Mesendoderm (in vitro differentiated cells): ENCODE data around the gene TMEM141.

Source experiments
- DNase-seq: peaks from one replicate; pipeline ENCODE4 v3.0.0; 2013
- H2AK5ac ChIP-seq: 2 replicates; pipeline ENCODE4 v1.6.1; 2013; ENCODE audit warnings: low read length, inconsistent platforms
- H2BK120ac ChIP-seq: 2 replicates; pipeline ENCODE4 v1.6.1; 2013; ENCODE audit warnings: low read depth, mild to moderate bottlenecking, low read length, moderate library complexity, mixed read lengths
- H2BK15ac ChIP-seq: replicated peaks from 2 replicates; pipeline ENCODE4 v1.6.1; 2013; ENCODE audit warnings: low read depth, mild to moderate bottlenecking, moderate library complexity
- H2BK5ac ChIP-seq: 2 replicates; pipeline ENCODE4 v1.6.1; 2013; ENCODE audit warnings: low read length, inconsistent platforms
- H3K18ac ChIP-seq: 2 replicates; pipeline ENCODE4 v1.6.1; 2013; ENCODE audit warnings: mild to moderate bottlenecking, low read length, mixed read lengths
- H3K23ac ChIP-seq: one replicate; pipeline ENCODE4 v1.6.1; 2013; ENCODE audit warnings: low read length
- H3K27ac ChIP-seq: 2 replicates; pipeline ENCODE4 v1.5.1; 2013; ENCODE audit warnings: low read depth, mild to moderate bottlenecking, inconsistent platforms, low read length, moderate library complexity
- H3K27me3 ChIP-seq: 2 replicates; pipeline ENCODE4 v1.6.1; 2013; ENCODE audit warnings: low read length, control low read depth, mild to moderate bottlenecking, inconsistent platforms; ENCODE audit not compliant: insufficient read depth, poor library complexity
- H3K36me3 ChIP-seq: 2 replicates; pipeline ENCODE4 v1.6.1; 2013; ENCODE audit warnings: low read length, inconsistent platforms; ENCODE audit not compliant: control insufficient read depth, insufficient read depth
- H3K4ac ChIP-seq: one replicate; pipeline ENCODE4 v1.6.1; 2013; ENCODE audit warnings: low read depth, mild to moderate bottlenecking, low read length, moderate library complexity
- H3K4me1 ChIP-seq: 2 replicates; pipeline ENCODE4 v1.6.1; 2013; ENCODE audit warnings: low read depth, low read length, inconsistent platforms; ENCODE audit not compliant: control insufficient read depth
- H3K4me2 ChIP-seq: 2 replicates; pipeline ENCODE4 v1.6.1; 2013; ENCODE audit warnings: low read length
- H3K4me3 ChIP-seq: 2 replicates; pipeline ENCODE4 v1.5.1; 2013; ENCODE audit warnings: mild to moderate bottlenecking, low read length
- H3K56ac ChIP-seq: one replicate; pipeline ENCODE4 v1.6.1; 2013; ENCODE audit warnings: low read length
- H3K79me1 ChIP-seq: 2 replicates; pipeline ENCODE4 v1.6.1; 2013; ENCODE audit warnings: low read length, inconsistent platforms
- H3K79me2 ChIP-seq: 2 replicates; pipeline ENCODE4 v1.6.1; 2013; ENCODE audit warnings: mild to moderate bottlenecking, low read length; ENCODE audit not compliant: control insufficient read depth, insufficient read depth
- H3K9ac ChIP-seq: 2 replicates; pipeline ENCODE4 v1.6.1; 2013; ENCODE audit warnings: low read length, inconsistent platforms
- H4K5ac ChIP-seq: one replicate; pipeline ENCODE4 v1.6.1; 2013; ENCODE audit warnings: low read length
- H4K8ac ChIP-seq: one replicate; pipeline ENCODE4 v1.6.1; 2013; ENCODE audit warnings: low read depth, mild to moderate bottlenecking, control low read depth, low read length, moderate library complexity
- WGBS: extraction: QIAGEN DNeasy Blood & Tissue Kit; methylation state at CpG from one replicate; pipeline ENCODE4 v1.1.7; 2013; ENCODE audit warnings: low lambda C conversion rate, missing lambda C conversion rate; ENCODE audit not compliant: insufficient coverage; ENCODE audit errors: extremely low coverage; 5-methylcytosine and 5-hydroxymethylcytosine counted together

Gene TMEM141

GRCh38 chr9:136771907-136772415, 19.2 kb upstream of the TMEM141 start:
- no CpG with 5 or more reads among the region's 3 CpGs for WGBS
- Histone ChIP-seq H4K5ac (no peak overlapping the region), H4K8ac (no peak overlapping the region), H3K56ac (no peak overlapping the region), H2BK15ac (no peak overlapping the region), H2AK5ac (no peak overlapping the region), H3K4me2 (no peak overlapping the region), H2BK120ac (no peak overlapping the region), H3K79me2 (no peaks in the 10 kb centered on the region), H2BK5ac (no peak overlapping the region), H3K9ac (no peak overlapping the region), H3K18ac (no peak overlapping the region), H3K4ac (no peak overlapping the region), H3K23ac (no peak overlapping the region), H3K4me3 (no peak overlapping the region), H3K4me1 (no peaks in the 10 kb centered on the region), H3K36me3 (no peaks in the 10 kb centered on the region), H3K27me3 (no peaks in the 10 kb centered on the region), H3K27ac (no peak overlapping the region), H3K79me1 (no peaks in the 10 kb centered on the region)
- no peak for DNase-seq

- H3K27me3 ChIP-seq: no peaks in the 10 kb centered on the region
- no peak overlapping the region for H3K4me3 ChIP-seq
- no CpG with 5 or more reads among the region's 7 CpGs for WGBS
- H2BK5ac ChIP-seq: no peak overlapping the region
- no peak overlapping the region for H2BK120ac ChIP-seq
- DNase-seq: peak; percentile 80
- H3K79me1 ChIP-seq: no peaks in the 10 kb centered on the region
- no peaks in the 10 kb centered on the region for H3K36me3 ChIP-seq
- H3K79me2 ChIP-seq: no peaks in the 10 kb centered on the region
- no peak overlapping the region for H2BK15ac ChIP-seq
- H4K8ac ChIP-seq: no peak overlapping the region
- no peak overlapping the region for H3K4me2 ChIP-seq
- no peak overlapping the region for H4K5ac ChIP-seq
- H3K4ac ChIP-seq: no peak overlapping the region
- no peak overlapping the region for H3K9ac ChIP-seq
- no peaks in the 10 kb centered on the region for H3K4me1 ChIP-seq
- no peak overlapping the region for H2AK5ac ChIP-seq
- H3K23ac ChIP-seq: no peak overlapping the region
- no peak overlapping the region for H3K56ac ChIP-seq
- H3K27ac ChIP-seq: no peak overlapping the region
- no peak overlapping the region for H3K18ac ChIP-seq
These were observed 17.6 kb upstream of the TMEM141 start for GRCh38 chr9:136773386-136774044.

- Histone ChIP-seq H3K79me1 (no peaks in the 10 kb centered on the region), H3K4me1 (no peaks in the 10 kb centered on the region), H2BK15ac (no peak overlapping the region), H3K23ac (no peak overlapping the region), H4K8ac (no peak overlapping the region), H3K4me2 (no peak overlapping the region), H3K4me3 (no peak overlapping the region), H3K79me2 (no peaks in the 10 kb centered on the region), H2AK5ac (no peak overlapping the region), H3K27me3 (no peaks in the 10 kb centered on the region), H2BK120ac (no peak overlapping the region), H3K27ac (no peak overlapping the region), H4K5ac (no peak overlapping the region), H3K4ac (no peak overlapping the region), H3K36me3 (no peaks in the 10 kb centered on the region), H3K56ac (no peak overlapping the region), H3K9ac (no peak overlapping the region), H2BK5ac (no peak overlapping the region), H3K18ac (no peak overlapping the region)
- DNase-seq: no peak
- no CpG with 5 or more reads among the region's 12 CpGs for WGBS
These were observed 16.6 kb upstream of the TMEM141 start for GRCh38 chr9:136774416-136775045.

- Histone ChIP-seq H3K79me2 (no peaks in the 10 kb centered on the region), H3K36me3 (no peaks in the 10 kb centered on the region), H4K8ac (no peak overlapping the region), H3K4me3 (no peak overlapping the region), H2BK120ac (no peak overlapping the region), H3K27me3 (no peaks in the 10 kb centered on the region), H3K9ac (no peak overlapping the region), H3K23ac (no peak overlapping the region), H3K4me2 (no peak overlapping the region), H3K79me1 (no peaks in the 10 kb centered on the region), H4K5ac (no peak overlapping the region), H2BK15ac (no peak overlapping the region), H2AK5ac (no peak overlapping the region), H3K18ac (no peak overlapping the region), H3K56ac (no peak overlapping the region), H3K4ac (no peak overlapping the region), H3K27ac (no peak overlapping the region), H3K4me1 (no peaks in the 10 kb centered on the region), H2BK5ac (no peak overlapping the region)
- DNase-seq: no peak
- WGBS: no CpG with 5 or more reads among the region's 6 CpGs
These were observed 16.0 kb upstream of the TMEM141 start for GRCh38 chr9:136775191-136775590.

- no peak overlapping the region for H3K27ac ChIP-seq
- H3K18ac ChIP-seq: no peak overlapping the region
- H3K27me3 ChIP-seq: no peaks in the 10 kb centered on the region
- H2BK5ac ChIP-seq: no peak overlapping the region
- H2BK120ac ChIP-seq: no peak overlapping the region
- H3K4me2 ChIP-seq: no peak overlapping the region
- no peak overlapping the region for H3K4me3 ChIP-seq
- no peak overlapping the region for H4K5ac ChIP-seq
- no peak overlapping the region for H3K56ac ChIP-seq
- DNase-seq: no peak
- H4K8ac ChIP-seq: no peak overlapping the region
- no peak overlapping the region for H2BK15ac ChIP-seq
- no peak overlapping the region for H3K9ac ChIP-seq
- WGBS: no CpG with 5 or more reads among the region's 7 CpGs
- no peak overlapping the region for H3K23ac ChIP-seq
- H3K4me1 ChIP-seq: no peaks in the 10 kb centered on the region
- no peaks in the 10 kb centered on the region for H3K79me2 ChIP-seq
- H3K36me3 ChIP-seq: no peaks in the 10 kb centered on the region
- H3K4ac ChIP-seq: no peak overlapping the region
- H2AK5ac ChIP-seq: no peak overlapping the region
- no peaks in the 10 kb centered on the region for H3K79me1 ChIP-seq
These were observed 14.2 kb upstream of the TMEM141 start for GRCh38 chr9:136776947-136777346.
